Cardiac muscle cell (in vitro differentiated cells and primary cell): ENCODE measurements around the gene TNNT2. TPM values are rescaled to one million over a fixed set of nuclear protein-coding genes. Genes with fewer than 3 reads are reported as not detected.

Source experiments
- DNase-seq, 2 donors: peaks; one replicate each; pipeline versions ENCODE4 v3.0.0 to v3.0.0-alpha.2; 2010 to 2017; ENCODE audit warnings: low read depth in 1 of 2, low spot score in 1 of 2
- H3K27ac ChIP-seq: fragments of 200-600 bp; sonication (generic); 2 replicates; pipeline ENCODE4 v1.5.1; 2016
- H3K27me3 ChIP-seq: fragments of 200-600 bp; sonication (generic); 2 replicates; pipeline ENCODE4 v1.6.0; 2016; ENCODE audit warnings: control low read depth
- H3K36me3 ChIP-seq: fragments of 200-600 bp; sonication (generic); 2 replicates; pipeline ENCODE4 v1.5.1; 2016; ENCODE audit warnings: control low read depth
- H3K4me1 ChIP-seq: fragments of 200-600 bp; sonication (generic); 2 replicates; pipeline ENCODE4 v1.8.1; 2017; ENCODE audit warnings: low read depth, mild to moderate bottlenecking, mixed run types
- H3K4me3 ChIP-seq: fragments of 200-600 bp; sonication (generic); 2 replicates; pipeline ENCODE4 v1.5.1; 2016; ENCODE audit warnings: mild to moderate bottlenecking
- H3K9me3 ChIP-seq: fragments of 200-600 bp; sonication (generic); 2 replicates; pipeline ENCODE4 v1.5.1; 2017; ENCODE audit warnings: low read depth, mild to moderate bottlenecking, control low read depth
- CTCF ChIP-seq: IDR thresholded peaks from 2 replicates; pipeline ENCODE4 v1.5.1; 2012; ENCODE audit warnings: low read depth, mild to moderate bottlenecking, low read length
- polyA plus RNA-seq: library from polyadenylated mRNA; unstranded; fragments of >200 nt; fragmentation: Nextera tagmentation; extraction: Ambion mirVana; gene quantifications from 2 replicates; pipeline ENCODE4 v1.2.1, GENCODE V29; 2016
- total RNA-seq: library from RNA; depleted of rRNA; stranded (reverse); fragments of >200 nt; gene quantifications from 2 replicates; pipeline ENCODE4 v1.2.3, GENCODE V29; 2016

Gene TNNT2
- total and polyA plus RNA-seq, 2 experiments from 2014 or later = 7,232 to 9,291 TPM

- Histone ChIP-seq H3K27ac (no peak overlapping the region), H3K4me1 (peaks cover 60% of the 10 kb centered on the region), H3K4me3 (no peak overlapping the region), H3K27me3 (peaks cover 2% of the 10 kb centered on the region), H3K9me3 (no peaks in the 10 kb centered on the region), H3K36me3 (peaks cover 14% of the 10 kb centered on the region)
- DNase-seq = no peak
- TF ChIP-seq CTCF = no peak
Observed at GRCh38 chr1:201403359-201403758, 25.9 kb upstream of the TNNT2 start.

GRCh38 chr1:201401700-201402099 is 24.2 kb upstream of the TNNT2 start:
- H3K36me3 ChIP-seq = peaks cover 5% of the 10 kb centered on the region
- peaks cover 2% of the 10 kb centered on the region for H3K27me3 ChIP-seq
- TF ChIP-seq CTCF = no peak
- H3K9me3 ChIP-seq = no peaks in the 10 kb centered on the region
- H3K27ac ChIP-seq = peak overlapping the region; percentile 20
- peaks cover 46% of the 10 kb centered on the region for H3K4me1 ChIP-seq
- no peak overlapping the region for H3K4me3 ChIP-seq
- DNase-seq = no peak

- Histone ChIP-seq H3K27me3 (peaks cover 2% of the 10 kb centered on the region), H3K27ac (peak overlapping the region; percentile 20), H3K9me3 (no peaks in the 10 kb centered on the region), H3K4me3 (no peak overlapping the region), H3K36me3 (no peaks in the 10 kb centered on the region), H3K4me1 (peaks cover 38% of the 10 kb centered on the region)
- no peak for DNase-seq
- TF ChIP-seq CTCF = no peak
Observed at GRCh38 chr1:201400852-201401230, 23.4 kb upstream of the TNNT2 start.

GRCh38 chr1:201400212-201400851 is 22.9 kb upstream of the TNNT2 start:
- TF ChIP-seq CTCF = no peak
- no peaks in the 10 kb centered on the region for H3K9me3 ChIP-seq
- no peaks in the 10 kb centered on the region for H3K36me3 ChIP-seq
- H3K4me1 ChIP-seq = peaks cover 38% of the 10 kb centered on the region
- no peak for DNase-seq
- peaks cover 2% of the 10 kb centered on the region for H3K27me3 ChIP-seq
- H3K27ac ChIP-seq = no peak overlapping the region
- H3K4me3 ChIP-seq = no peak overlapping the region

GRCh38 chr1:201399352-201400126 is 22.1 kb upstream of the TNNT2 start:
- no peak for TF ChIP-seq CTCF
- Histone ChIP-seq H3K9me3 (no peaks in the 10 kb centered on the region), H3K4me3 (peak overlapping the region; percentile 30), H3K27ac (no peak overlapping the region), H3K4me1 (peaks cover 38% of the 10 kb centered on the region), H3K36me3 (no peaks in the 10 kb centered on the region), H3K27me3 (peaks cover 2% of the 10 kb centered on the region)
- DNase-seq = peak; percentile 19 to 57
